Stimulated activated CD8-positive, alpha-beta memory T cell treated with anti-CD3 and anti-CD28 coated beads, Interleukin-15, amount 100 ng/mL, for 24 hours (primary cell): ENCODE data around the gene ECHS1.
"Not testable (repeated sequence)": the region's sequence is repeated elsewhere in the genome, so short reads cannot be mapped to it uniquely, and the experiment has no call there.

ENCODE experiments used
- DNase-seq: peaks from one replicate; pipeline ENCODE4 v3.0.0-alpha.2; 2020; ENCODE audit warnings: low read depth

The ECHS1 gene

GRCh38 chr10:133378251-133379096 is 5.3 kb upstream of the ECHS1 start:
- no peak for DNase-seq

- DNase-seq: no peak
Measured at GRCh38 chr10:133377818-133378250, 4.7 kb upstream of the ECHS1 start.

GRCh38 chr10:133377025-133377817 is 4.1 kb upstream of the ECHS1 start:
- no peak for DNase-seq

GRCh38 chr10:133376183-133376582 is 3.0 kb upstream of the ECHS1 start:
- DNase-seq: not testable (repeated sequence)

- no peak for DNase-seq
Measured at GRCh38 chr10:133375357-133376115, 2.4 kb upstream of the ECHS1 start.

GRCh38 chr10:133372507-133372906 is 647 bp downstream of the ECHS1 start:
- no peak for DNase-seq

- no peak for DNase-seq
Measured at GRCh38 chr10:133370030-133370786, 2.9 kb downstream of the ECHS1 start.

- no peak for DNase-seq
Measured at GRCh38 chr10:133368153-133368552, 5.0 kb downstream of the ECHS1 start.

GRCh38 chr10:133367461-133367860 is 5.7 kb downstream of the ECHS1 start:
- DNase-seq: not testable (repeated sequence)

GRCh38 chr10:133366751-133367150 is 6.4 kb downstream of the ECHS1 start:
- DNase-seq: no peak

- no peak for DNase-seq
Measured at GRCh38 chr10:133366130-133366478, 7.0 kb downstream of the ECHS1 start.

- DNase-seq: no peak
Measured at GRCh38 chr10:133365461-133366129, 7.6 kb downstream of the ECHS1 start.

GRCh38 chr10:133364645-133365431 is 8.3 kb downstream of the ECHS1 start:
- no peak for DNase-seq

GRCh38 chr10:133362846-133363245 is 10.3 kb downstream of the ECHS1 start:
- DNase-seq: no peak

GRCh38 chr10:133361773-133362441 is 11.2 kb downstream of the ECHS1 start:
- DNase-seq: no peak

GRCh38 chr10:133361227-133361626 is 11.9 kb downstream of the ECHS1 start:
- no peak for DNase-seq

- no peak for DNase-seq
Measured at GRCh38 chr10:133359972-133360610, 13.1 kb downstream of the ECHS1 start.

GRCh38 chr10:133359554-133359971 is 13.6 kb downstream of the ECHS1 start:
- DNase-seq: no peak

GRCh38 chr10:133358925-133359310 is 14.2 kb downstream of the ECHS1 start:
- no peak for DNase-seq
